Hematopoietic multipotent progenitor cell treated with erythropoietin and hydrocortisone succinate and interleukin-3 and kit ligand, for 8 days (in vitro differentiated cells): Measurements from ENCODE around the gene CDON.
"Not testable (repeated sequence)": the region's sequence is repeated elsewhere in the genome, so short reads cannot be mapped to it uniquely, and the experiment has no call there.

Experiments used
- DNase-seq: peaks from one replicate; pipeline ENCODE4 v3.0.0-alpha.2; 2015

CDON gene

DNA sequence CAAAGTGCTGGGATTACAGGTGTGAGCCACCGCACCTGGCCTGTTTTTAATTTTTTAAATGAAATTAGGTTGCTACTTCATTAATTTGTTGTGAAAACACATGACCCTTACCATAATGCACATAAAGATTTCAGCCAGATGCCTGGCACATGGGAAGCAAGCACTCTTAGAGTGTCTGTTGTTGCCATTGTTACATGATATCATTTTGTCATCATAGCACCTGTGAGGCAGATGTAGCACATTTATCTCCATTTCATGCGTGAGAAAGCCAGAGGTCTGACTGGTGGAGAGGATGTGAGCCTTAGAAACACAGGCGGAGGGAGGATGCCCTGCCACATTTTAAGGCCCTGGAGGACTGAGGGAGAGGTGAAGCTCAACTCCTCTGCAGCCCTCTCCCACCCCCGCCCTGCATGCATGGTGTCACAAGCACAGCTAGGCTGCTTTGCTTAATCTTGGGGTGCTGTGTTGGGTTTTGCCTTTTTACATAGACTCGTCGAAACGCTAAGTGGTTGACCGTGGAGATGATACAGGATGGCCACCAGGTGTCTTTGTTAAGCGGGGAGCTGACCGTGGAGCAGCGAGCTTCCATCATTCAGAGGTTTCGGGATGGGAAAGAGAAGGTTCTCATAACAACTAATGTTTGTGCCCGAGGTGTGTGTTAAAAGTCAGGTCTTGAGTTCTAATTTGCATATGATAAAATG, 144.4 kb downstream of the CDON start:
- no peak for DNase-seq

DNA sequence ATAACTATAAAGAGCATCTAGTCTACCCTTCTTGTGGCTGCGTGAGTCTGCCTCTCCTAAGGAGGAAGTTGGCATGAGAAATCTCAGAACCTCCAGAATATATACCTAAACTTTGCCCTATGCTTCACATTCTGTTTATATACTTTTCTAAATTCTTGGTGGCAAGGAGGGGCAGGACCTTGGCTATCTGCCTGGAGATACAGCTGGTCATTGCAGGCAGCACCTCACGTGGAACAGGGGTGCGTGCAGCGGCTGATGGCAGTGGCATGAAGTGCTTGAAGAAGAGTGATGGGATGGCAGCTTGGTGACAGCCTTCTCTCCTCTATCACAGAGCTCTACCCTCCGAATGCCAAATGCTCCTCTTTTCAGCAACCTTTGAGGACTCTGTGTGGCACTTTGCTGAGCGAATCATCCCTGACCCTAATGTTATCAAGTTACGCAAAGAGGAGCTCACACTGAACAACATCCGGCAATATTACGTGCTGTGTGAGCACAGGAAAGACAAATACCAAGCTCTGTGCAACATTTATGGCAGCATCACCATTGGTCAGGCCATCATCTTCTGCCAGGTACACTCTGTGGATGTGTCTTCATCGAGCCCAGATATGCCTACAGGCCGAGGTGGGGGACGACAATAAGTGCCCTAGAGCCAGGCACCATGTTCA, 145.9 kb downstream of the CDON start:
- DNase-seq = no peak

DNA sequence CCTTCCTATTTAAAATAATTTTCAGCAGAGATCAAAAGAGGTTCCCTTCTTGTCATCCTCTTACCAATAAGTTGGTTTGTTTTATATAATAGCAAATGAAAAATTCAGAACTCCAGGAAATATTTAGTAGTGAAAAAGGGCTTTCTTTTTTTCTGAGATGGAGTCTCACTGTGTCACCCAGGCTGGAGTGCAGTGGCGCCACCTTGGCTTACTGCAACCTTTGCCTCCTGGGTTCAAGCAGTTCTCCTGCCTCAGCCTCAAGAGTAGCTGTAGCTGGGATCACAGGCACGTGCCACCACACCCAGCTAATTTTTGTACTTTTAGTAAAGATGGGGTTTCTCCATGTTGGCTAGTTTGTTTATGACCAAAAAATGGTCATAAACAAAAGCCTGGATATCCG, 148.1 kb downstream of the CDON start:
- DNase-seq = not testable (repeated sequence)

DNA sequence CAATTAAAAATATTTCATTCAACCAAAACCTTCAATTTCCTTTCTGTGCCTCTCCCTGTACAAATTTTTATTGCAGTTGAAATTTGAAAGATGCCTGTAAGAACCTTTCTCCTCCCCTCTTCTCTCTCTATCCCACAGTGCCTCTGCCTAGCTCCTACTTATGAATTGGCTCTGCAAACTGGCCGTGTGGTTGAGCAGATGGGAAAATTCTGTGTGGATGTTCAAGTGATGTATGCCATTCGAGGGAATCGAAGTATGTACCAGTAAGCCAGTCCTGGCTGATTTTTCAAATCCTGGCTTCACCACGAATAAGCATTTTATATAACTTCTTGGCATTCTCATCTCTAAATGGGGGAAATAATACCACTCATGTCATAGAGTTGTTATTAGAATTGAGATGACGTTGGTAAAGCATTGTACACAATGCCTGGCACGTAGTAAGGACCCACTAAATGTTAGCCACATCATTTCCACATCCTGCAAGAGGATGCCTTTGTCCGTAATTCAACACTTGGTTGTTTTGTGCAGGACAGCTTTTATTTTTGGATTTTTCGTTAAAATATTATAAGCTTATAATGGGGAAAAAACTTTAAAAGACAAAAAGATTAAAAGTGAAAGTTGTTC, 152.3 kb downstream of the CDON start:
- DNase-seq = no peak
